Omental fat pad (tissue), 4 donors: ENCODE results near the gene ESR1. TPM values are rescaled to one million over a fixed set of nuclear protein-coding genes. Genes with fewer than 3 reads are reported as not detected.
"Not testable (repeated sequence)": the region's sequence is repeated elsewhere in the genome, so short reads cannot be mapped to it uniquely, and the experiment has no call there.

ENCODE experiments used
- ATAC-seq: fragments of 150-250 bp; one replicate; pipeline ENCODE4 v1.9.1; 2016; ENCODE audit warnings: mild to moderate bottlenecking, moderate library complexity; ENCODE audit not compliant: low FRiP score
- DNase-seq: peaks from one replicate; pipeline ENCODE4 v3.0.0-alpha.2; 2019; ENCODE audit warnings: low spot score
- CTCF ChIP-seq, 3 donors: fragments of 450-650 bp; IDR thresholded peaks; one replicate each; pipeline ENCODE4 v1.5.1; 2016 to 2017; ENCODE audit warnings: antibody characterized with exemption in 3 of 3, mild to moderate bottlenecking in 3 of 3, moderate library complexity in 2 of 3
- total RNA-seq, 4 donors: library from RNA; depleted of rRNA; stranded (reverse); fragments of >200 nt; gene quantifications; one replicate each; pipeline ENCODE4 v1.1.0, GENCODE V29; 2016

The ESR1 gene
- total RNA-seq, 4 donors from 2014 or later, result 2.3 to 4.9 (median 3.8) TPM

GRCh38 chr6:151835396-151835795 is 27.9 kb downstream of the ESR1 start:
- ATAC-seq, result no peak
- no peak for TF ChIP-seq CTCF (IDR thresholded peaks at IDR 0.05)
- DNase-seq, result no peak

- ATAC-seq (no peak), DNase-seq (no peak)
- no peak for TF ChIP-seq CTCF (IDR thresholded peaks at IDR 0.05)
These were observed 29.7 kb downstream of the ESR1 start for GRCh38 chr6:151837223-151837622.

GRCh38 chr6:151842816-151843215 is 35.3 kb downstream of the ESR1 start:
- DNase-seq, result no peak
- TF ChIP-seq CTCF (IDR thresholded peaks at IDR 0.05), result no peak
- no peak for ATAC-seq

- ATAC-seq (no peak), DNase-seq (no peak)
- TF ChIP-seq CTCF (IDR thresholded peaks at IDR 0.05), result no peak
These were observed 39.6 kb downstream of the ESR1 start for GRCh38 chr6:151847064-151847463.

- no peak for TF ChIP-seq CTCF (IDR thresholded peaks at IDR 0.05)
- DNase-seq (no peak), ATAC-seq (no peak)
These were observed 43.1 kb downstream of the ESR1 start for GRCh38 chr6:151850479-151851003.

- TF ChIP-seq CTCF (IDR thresholded peaks at IDR 0.05), result no peak
- ATAC-seq (no peak), DNase-seq (no peak)
These were observed 50.8 kb downstream of the ESR1 start for GRCh38 chr6:151858294-151858693.

- ATAC-seq (no peak), DNase-seq (no peak)
- no peak for TF ChIP-seq CTCF (IDR thresholded peaks at IDR 0.05)
These were observed 55.0 kb downstream of the ESR1 start for GRCh38 chr6:151862461-151862860.

- DNase-seq, ATAC-seq: not testable (repeated sequence)
These were observed 59.9 kb downstream of the ESR1 start for GRCh38 chr6:151867361-151867869.
